GM23248 (cell line): ENCODE results near the gene NKIRAS1.

Experiments used
- EZH2 ChIP-seq: fragments of 200-600 bp; sonication (generic); IDR thresholded peaks from 2 replicates; pipeline ENCODE4 v1.6.1; 2018; ENCODE audit warnings: antibody characterized with exemption, mild to moderate bottlenecking; ENCODE audit not compliant: insufficient read depth, poor library complexity, severe bottlenecking
- EZH2phosphoT487 ChIP-seq: fragments of 200-600 bp; sonication (generic); IDR thresholded peaks from 2 replicates; pipeline ENCODE4 v1.6.1; 2018; ENCODE audit warnings: antibody characterized with exemption, moderate library complexity, mild to moderate bottlenecking, low read depth; ENCODE audit not compliant: insufficient read depth

DNA sequence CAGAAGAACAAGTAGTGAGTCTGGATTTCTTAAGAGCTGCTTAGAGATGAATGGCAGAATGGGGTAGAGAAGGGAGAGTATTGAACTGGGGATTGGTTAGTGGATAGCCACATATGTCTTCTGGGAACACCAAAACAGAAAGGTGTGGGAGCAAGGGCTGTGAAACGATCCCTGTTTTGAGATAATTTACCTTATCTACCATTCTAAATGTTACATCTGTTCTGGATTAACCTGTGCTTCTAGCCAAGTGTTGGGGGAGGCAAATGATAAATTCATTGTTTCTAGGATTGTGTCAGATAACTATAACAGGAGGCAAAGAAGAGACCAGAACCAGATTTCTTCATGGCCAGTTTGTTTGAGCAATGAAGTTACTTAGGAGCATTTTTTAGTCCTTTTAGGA, 36.7 kb upstream of the NKIRAS1 start:
- TF ChIP-seq EZH2: no peak
- TF ChIP-seq EZH2phosphoT487: no peak
